ENCODE data around the gene BOC.
"Not testable (repeated sequence)": the region's sequence is repeated elsewhere in the genome, so short reads cannot be mapped to it uniquely, and the experiment has no call there.

Gene BOC, protein sequence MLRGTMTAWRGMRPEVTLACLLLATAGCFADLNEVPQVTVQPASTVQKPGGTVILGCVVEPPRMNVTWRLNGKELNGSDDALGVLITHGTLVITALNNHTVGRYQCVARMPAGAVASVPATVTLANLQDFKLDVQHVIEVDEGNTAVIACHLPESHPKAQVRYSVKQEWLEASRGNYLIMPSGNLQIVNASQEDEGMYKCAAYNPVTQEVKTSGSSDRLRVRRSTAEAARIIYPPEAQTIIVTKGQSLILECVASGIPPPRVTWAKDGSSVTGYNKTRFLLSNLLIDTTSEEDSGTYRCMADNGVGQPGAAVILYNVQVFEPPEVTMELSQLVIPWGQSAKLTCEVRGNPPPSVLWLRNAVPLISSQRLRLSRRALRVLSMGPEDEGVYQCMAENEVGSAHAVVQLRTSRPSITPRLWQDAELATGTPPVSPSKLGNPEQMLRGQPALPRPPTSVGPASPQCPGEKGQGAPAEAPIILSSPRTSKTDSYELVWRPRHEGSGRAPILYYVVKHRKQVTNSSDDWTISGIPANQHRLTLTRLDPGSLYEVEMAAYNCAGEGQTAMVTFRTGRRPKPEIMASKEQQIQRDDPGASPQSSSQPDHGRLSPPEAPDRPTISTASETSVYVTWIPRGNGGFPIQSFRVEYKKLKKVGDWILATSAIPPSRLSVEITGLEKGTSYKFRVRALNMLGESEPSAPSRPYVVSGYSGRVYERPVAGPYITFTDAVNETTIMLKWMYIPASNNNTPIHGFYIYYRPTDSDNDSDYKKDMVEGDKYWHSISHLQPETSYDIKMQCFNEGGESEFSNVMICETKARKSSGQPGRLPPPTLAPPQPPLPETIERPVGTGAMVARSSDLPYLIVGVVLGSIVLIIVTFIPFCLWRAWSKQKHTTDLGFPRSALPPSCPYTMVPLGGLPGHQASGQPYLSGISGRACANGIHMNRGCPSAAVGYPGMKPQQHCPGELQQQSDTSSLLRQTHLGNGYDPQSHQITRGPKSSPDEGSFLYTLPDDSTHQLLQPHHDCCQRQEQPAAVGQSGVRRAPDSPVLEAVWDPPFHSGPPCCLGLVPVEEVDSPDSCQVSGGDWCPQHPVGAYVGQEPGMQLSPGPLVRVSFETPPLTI

DNA sequence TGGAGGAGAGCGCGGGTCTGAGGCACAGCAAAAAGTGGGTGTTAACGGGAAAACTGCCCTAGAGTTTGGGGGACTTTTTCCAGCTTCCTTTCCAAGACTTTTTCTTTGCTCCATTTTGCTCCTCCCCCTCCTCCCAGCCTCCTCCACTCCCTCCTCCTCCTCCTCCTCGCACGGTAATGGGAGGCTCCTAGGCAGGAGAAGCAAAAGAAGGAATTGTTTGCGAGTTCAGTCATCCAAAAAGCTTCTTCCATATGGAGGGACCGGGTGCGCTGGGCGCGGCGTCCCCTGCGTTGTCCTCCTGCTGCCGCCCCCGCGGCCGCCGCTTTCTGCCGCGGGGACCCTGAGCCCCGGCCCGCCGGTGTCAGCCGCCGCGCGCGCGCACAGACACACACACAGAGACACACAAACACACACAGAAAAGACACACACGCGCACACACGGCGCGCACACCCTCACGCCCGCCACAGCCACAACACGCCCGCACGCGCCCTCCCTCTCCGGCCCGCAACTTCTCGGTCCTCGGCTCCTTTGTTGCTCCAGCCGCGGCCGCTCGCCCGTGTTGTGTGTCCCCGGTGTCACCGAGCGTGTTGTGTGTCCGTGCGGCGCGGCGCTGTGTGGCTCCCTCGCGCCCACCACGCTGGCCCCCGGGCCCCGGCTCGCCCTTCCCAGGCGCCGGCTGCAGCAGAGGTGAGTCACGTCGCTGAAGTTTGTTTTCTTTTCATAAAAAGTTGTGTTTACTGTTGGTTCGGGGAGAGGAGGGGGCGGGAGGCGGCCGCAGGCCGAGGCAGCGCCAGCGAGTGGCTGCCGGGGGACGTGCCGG lies at the start of gene BOC:
Gene BOC (plus strand): TSS at position 228 of the 820 bp plus-strand sequence. CDS start 38,246 bp downstream, outside the sequence.
- DNase-seq (ENCODE audit: low read depth, low spot score), result peak; percentile 65

DNA sequence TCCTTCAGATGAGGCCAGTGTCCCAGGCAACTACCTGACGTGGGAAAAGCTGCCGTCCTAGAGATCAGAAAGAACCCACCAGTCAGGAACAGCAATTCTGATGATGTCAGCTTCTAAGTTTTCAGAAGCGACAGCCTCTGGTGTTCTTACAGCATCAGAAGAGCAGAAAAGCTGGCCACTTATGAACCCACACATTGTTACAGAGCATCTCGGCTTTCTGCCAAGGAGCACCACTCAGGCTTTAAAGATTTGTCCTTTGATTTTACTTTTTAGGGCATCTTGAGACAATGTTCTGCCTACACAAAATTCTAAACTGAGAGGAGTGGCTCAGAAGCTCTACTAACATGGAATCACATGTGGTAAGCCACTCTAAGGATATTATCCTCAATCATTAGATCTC lies 49.7 kb upstream of the BOC start:
- no peak for DNase-seq (ENCODE audit: low read depth, low spot score)

DNA sequence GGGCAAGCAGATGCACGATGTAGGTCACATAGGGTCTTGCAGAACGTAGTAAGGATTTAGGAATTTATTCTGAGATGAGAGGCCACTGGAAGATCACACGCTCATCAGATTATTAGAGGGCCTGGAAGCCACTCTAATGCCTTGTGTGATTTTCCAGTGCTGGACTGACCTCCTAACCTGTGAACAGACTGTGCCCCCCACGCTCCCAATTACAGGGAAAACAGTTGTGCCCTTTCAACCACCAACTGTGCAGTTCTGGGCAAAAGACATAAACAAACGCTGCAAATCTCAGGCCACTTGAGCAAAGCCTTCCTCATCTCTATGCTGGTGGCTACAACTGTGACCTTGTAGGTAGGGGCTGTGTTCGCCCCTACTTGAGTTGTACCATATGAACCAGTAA lies 48.2 kb upstream of the BOC start:
- no peak for DNase-seq (ENCODE audit: low read depth, low spot score)

DNA sequence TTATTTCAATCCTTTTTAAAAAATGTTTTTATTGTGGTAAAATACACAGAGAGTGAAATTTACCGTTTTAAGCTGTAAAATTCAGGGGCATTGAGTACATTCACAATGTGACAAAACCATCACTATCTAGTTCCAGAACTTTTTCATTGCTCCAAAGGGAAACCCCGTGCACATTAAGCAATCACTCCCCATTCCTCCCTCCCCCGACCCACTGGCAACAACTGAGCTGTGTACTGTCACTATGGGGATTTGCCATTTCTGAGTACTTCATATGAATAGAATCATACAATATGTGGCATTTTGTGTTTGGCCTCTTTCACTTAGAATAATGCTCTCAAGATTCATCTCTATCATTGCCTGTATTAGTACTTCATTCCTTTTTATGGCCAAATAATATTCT lies 45.5 kb upstream of the BOC start:
- DNase-seq (ENCODE audit: low read depth, low spot score), result no peak

DNA sequence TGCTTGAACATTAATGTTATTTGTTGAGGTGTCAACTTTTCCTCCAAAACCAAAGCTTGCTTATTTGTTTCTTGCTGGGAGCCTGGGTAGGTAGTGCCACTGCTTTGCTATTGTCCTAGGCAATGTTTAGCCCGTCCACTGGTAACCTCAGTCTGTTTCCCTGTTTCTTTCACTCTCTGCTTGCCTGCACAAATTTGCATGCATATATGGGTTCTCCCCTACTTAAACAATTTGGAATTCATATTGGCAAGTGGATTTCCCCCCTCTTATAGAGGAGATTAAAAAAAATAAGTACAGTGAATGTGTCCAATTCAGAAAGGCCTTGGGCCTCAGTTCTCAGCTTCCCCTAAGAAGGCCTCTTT lies 45.0 kb upstream of the BOC start:
- DNase-seq (ENCODE audit: low read depth, low spot score), result no peak

DNA sequence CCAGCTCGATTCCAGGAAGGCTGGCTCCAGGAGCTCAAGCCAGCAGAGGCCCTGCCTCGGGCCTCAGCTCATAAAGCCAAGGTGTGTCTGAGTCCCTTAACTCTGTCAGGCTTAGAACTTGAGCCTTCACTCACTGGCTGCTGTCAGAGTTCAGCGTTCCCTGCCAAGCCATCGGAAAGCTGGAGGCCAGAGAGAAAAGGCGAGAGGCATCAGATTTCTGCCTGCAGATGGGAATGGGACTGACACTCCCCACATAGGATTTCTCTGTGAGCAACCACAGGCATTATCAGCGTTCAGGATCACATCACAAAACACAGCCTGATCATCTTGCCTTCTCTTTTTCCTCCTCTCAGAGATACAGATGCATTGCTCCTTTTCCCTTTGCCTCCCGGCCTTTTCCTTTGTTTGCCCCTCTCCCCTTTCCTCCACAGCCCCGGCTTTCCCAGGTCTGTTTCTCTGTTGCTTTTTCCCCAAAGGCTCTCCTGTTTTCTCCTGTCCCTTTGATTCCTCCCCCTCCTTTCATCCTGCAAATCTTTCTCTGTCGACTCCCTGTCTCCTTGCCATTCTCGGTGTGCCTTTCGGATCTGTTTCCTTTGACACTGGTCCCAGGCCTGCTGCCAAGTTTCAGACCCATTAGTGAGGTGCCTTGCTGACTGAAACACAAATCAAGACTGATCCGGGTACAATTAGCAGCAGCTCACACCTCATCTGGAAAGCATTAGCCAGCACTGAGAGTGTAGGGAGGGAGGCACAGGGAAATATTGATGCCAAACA lies 44.5 kb upstream of the BOC start:
- DNase-seq (ENCODE audit: low read depth, low spot score), result peak; percentile 92

DNA sequence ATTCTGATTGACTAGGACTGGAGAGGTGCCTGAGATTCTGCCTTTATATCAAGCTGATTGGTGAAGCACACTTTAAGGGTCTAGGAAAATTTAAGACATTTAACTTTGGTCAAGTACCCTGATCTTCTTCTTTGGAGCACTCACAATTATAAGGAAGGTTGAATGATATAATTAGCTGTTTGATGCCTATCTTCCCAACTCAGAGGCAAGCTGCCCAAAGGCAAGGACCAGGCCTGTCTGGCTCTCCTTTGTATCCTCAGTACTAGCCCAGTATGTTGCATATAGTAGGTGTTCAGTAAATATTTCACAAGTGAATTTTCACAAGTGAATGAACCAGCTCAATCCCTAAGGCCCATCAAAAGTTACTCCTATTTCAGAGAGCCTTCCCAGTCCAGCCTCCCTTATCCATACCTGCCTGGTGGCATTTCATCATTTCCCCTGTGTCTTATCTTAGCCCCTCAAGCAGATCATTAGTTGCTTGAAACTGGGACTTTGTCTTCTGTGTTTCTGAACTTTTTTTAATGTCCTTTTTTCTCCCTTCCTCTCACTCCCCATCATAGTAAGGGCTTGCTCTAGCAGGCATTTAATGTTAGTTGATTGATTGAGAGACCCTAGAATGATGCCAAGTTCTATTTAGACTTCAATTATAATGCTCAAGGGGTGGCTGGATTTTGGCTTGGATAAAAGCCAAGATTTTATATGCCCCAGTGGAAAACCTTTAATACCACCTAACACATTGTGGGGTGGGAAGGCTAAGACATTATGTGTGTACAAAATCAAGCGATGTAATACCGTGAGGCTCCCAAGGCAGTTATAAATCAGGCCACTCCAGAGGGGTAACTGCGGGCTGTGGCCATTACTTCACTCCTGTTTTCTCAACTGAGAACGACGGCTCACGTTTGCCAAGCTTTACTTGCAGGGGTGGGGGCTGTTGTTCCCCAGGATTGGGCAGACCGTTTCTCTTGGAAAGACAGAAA lies 43.2 kb upstream of the BOC start:
- no peak for DNase-seq (ENCODE audit: low read depth, low spot score)

DNA sequence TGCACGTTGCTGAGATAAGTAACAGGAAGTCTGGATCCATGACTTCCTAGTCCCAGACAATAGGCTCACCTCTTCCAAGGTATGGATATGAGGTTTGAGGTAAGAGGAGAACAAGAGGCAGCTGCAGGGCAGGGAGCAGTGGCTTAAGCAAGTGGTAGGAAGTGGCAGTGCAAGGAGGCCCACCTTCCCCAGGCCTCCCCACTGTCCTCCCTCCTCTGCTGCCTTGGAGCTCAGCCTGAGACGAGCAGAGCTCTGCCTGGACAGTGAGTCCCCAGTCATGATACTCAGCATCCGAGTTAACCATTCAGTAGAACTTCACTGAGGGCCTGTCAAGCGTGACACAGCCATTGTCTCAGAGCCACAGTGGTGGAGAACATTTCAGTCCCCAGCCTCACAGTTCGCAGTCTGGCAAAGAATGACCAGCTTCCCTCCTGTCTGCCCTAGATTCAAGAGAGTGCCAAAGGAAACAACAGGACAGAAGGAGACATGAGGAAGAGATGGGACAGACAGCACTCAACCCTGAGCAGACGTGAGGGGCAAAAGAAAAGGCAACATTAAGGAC lies 41.4 kb upstream of the BOC start:
- no peak for DNase-seq (ENCODE audit: low read depth, low spot score)

DNA sequence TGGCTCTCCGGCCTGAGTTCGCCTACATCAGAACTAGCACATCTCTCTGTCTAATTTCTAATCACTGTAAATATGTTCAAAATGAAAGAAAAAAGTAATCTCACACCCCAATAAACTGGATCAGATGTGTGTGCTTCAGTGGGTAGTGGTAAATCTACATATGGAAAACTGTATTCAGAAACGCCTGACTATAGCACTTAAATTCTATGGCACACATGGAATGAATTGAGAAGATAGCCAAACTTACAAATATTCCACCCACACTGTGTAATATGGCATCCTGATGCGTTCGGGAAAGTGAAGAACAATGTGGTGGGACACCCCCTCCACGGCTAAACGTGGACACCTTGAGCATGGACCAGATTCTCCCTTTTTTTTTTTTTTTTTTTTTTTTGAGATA lies 40.6 kb upstream of the BOC start:
- no peak for DNase-seq (ENCODE audit: low read depth, low spot score)

DNA sequence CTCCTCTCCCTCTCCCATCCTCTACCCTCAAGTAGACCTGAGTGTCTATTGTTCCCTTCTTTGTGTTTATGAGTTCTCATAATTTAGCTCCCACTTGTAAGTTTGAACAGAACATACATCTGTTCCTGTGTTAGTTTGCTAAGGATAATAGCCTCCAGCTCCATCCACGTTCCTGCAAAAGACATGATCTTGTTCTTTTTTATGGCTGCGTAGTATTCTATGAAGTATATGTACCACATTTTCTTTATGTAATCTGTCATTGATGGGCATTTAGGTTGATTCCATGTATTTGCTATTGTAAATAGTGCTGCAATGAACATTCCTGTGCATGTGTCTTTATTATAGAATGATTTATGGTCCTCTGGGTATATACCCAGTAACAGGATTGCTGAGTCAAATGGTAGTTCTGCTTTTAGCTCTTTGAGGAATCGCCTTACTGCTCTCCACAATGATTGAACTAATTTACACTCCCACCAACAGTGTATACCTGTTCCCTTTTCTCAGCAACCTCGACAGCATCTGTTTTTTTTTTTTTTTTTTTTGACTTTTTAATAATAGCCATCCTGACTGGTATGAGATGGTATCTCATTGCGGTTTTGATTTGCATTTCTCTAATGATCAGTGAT lies 39.6 kb upstream of the BOC start:
- DNase-seq (ENCODE audit: low read depth, low spot score), result not testable (repeated sequence)

DNA sequence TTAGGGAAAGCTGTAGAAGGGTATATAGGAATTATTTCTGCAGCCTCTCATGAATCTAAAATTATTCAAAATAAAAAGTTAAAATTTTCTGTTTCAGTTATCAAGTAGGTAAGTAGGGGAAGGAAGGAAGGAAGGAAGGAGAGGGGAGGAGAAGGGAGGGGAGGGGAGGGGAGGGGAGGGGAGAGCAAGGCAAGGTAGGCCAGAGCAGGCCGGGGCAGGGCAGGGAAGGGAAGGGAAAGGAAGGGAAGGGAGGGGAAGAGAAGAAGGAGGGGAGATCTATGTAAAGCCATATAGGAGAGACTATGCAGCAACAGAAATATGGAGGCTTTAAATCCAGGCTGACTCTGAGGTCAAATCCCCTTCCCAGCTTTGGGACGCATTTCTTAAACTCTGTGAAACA lies 38.3 kb upstream of the BOC start:
- no peak for DNase-seq (ENCODE audit: low read depth, low spot score)

DNA sequence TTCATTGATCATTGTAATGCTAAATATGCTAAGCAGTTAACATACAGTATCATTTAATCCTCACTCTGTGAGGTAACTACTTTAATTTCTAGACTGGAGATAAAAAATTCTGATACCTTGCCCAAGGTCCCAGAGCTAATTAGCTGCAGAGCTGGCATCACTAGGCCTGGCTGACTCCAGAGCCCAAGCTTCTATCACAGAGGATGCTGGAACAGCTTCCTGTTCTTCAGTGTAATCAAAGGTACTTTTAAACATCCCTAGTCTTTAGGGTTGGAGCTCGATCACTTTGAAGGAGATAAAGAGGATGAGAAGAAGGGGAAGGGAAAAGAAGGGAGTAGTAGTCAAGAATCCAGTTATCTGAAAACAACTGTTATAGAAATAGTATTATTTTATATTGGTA lies 37.1 kb upstream of the BOC start:
- no peak for DNase-seq (ENCODE audit: low read depth, low spot score)

DNA sequence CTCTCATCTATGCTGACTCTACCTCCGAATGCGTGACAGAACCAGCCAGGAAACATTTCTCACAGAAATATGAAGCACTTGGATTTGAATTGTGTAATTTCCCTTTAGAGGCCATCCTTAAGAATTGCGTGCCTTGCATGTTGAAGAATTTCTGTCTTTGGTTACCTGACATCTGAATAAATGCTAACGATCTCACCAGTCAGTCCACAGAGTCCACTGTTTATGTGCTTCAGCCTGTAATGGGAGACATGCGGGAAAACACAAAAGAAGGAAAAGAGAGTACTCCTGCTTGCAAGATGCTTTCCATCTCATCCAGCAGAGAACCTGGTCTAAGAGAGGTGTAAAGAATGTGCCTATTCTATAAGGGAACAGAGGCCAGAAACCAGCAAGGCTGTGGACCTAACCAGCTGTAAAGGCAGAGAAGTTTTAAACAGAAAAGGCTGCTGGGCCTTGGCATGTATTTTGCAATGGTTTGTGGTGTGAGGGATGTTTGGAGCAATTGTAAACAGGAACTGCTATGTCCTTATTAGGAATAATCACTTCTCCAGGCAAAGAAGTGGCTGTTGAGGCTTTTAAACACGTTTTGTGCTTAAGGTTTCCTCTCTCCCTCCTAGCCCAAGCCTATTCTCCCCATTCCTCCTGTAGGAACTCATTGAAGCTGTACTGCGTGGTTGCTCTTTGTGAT lies 36.4 kb upstream of the BOC start:
- no peak for DNase-seq (ENCODE audit: low read depth, low spot score)

DNA sequence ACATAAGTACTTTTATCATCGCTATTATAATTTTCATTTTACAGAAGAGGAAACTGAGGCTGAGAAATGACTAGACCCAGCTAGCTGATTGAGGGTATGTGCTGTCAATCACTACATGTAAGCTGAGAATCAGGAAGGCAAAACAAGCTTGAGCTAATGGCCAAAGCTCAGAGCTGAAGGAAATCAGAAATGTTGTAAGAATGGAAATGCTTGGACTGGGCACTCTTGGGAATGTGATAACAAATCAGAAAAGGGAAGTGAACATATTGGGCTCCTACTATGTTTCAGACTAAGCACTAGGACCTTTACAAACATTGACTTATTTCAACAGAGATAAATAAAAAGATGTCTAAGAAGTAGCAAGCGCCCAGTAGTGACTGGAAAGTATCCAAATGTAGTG lies 33.8 kb upstream of the BOC start:
- no peak for DNase-seq (ENCODE audit: low read depth, low spot score)

DNA sequence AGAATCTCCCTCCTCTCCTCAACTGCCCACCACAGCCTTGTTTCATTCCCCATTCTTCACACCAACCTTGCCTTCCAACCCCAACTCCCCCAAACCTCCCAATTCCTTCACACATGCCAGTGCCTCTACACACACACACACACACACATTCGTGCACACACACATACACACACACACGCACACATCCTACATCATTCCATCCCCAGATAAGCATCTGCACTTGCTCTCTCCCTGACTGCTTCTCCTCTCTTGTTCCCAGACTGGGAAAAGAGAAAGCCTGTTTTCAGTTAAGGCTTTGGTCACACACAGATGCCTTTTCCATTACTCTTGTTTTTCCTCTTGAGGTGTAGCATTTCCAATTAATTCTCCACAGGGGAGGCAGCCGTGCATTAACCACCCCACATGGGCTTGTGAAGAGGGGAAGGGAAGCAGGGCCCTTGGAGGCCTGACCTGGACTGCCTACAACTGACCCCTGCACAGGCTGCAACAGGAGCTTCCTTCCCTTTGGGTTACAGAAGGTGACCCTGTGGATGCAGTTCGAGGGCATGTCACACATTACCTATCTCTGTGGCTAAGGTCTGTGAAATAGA lies 32.0 kb upstream of the BOC start:
- no peak for DNase-seq (ENCODE audit: low read depth, low spot score)

DNA sequence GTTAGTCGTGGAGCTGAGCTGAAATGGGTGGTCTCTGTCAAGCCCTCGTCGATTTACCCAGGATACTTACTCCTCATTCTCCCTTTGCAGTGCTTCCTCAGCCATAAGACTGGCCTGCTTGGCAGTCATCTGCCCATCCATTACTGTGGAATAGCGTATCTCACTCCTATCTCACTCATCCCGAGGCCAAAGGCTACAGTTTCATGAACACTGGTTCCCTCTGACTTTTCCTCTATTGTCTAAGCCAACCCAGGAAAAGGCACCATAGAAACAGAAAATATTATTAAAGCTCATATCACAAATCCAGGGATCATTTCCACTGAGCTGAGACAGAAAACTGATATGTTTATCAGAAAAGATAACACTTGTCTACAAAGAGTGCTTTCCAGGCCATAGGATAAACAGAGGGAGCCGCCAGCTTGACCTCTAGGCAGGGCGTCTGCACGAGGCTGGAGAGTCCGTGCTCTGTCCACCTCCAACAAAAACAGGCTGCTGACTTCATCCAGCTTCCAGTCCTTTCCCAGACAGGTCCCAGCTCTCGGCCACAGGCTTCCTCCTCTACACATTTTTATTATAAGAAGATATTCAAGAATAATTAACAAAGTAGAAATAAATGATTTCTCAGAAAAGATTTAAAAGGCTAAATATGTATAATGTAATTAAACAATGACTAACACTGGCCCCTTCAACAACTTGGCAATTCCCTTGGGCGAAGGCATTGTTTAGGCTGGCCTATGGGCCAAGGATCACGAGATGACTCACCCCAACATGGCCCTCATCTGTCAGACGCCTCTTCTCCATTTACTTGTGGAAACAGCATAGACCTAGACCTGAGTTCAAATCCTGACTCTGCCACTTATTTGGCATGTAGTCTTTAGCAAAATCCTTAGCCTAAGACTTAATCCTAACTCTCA lies 27.4 kb upstream of the BOC start:
- no peak for DNase-seq (ENCODE audit: low read depth, low spot score)
